Measurements from ENCODE around the gene LMTK2. TPM values are rescaled to one million over a fixed set of nuclear protein-coding genes. Genes with fewer than 3 reads are reported as not detected.

Gene LMTK2
- total and polyA plus RNA-seq, 2 experiments from 2014 or later, result 6.1 to 30.8 TPM

DNA sequence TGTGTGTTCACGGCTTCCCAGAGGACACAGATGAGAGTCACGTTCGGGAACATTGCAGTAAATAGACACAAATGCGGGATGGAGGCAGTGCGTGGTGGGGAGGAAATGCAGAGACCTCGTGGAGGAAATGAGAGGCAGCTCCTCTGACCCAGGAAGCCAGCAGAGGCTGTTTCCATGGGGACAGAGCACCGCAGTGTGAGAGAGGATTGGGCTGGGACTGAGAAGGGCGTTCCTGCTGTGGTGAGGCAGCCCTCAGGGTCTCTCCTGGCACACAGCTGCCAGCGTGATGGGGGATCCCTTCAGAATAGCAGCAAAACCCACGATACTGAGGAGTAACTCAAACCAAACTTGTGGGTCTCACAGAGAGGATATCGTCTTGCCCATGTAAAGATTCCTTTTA lies 82.9 kb downstream of the LMTK2 start:
- H3K79me2 ChIP-seq (replicated peaks; ENCODE audit: insufficient read depth), result no peaks in the 10 kb centered on the region
- Mint-ChIP-seq H3K27ac (no peak overlapping the region), H3K4me1 (no peaks in the 10 kb centered on the region), H3K9me3 (no peaks in the 10 kb centered on the region), H3K4me3 (no peak overlapping the region), H3K27me3 (ENCODE audit: insufficient read depth, low read depth, poor library complexity) (peaks cover 2% of the 10 kb centered on the region), H3K36me3 (ENCODE audit: low read depth) (peaks cover 38% of the 10 kb centered on the region)
- H2AFZ ChIP-seq, result no peak overlapping the region
- ATAC-seq, result no peak
- TF ChIP-seq, protein P1, sequence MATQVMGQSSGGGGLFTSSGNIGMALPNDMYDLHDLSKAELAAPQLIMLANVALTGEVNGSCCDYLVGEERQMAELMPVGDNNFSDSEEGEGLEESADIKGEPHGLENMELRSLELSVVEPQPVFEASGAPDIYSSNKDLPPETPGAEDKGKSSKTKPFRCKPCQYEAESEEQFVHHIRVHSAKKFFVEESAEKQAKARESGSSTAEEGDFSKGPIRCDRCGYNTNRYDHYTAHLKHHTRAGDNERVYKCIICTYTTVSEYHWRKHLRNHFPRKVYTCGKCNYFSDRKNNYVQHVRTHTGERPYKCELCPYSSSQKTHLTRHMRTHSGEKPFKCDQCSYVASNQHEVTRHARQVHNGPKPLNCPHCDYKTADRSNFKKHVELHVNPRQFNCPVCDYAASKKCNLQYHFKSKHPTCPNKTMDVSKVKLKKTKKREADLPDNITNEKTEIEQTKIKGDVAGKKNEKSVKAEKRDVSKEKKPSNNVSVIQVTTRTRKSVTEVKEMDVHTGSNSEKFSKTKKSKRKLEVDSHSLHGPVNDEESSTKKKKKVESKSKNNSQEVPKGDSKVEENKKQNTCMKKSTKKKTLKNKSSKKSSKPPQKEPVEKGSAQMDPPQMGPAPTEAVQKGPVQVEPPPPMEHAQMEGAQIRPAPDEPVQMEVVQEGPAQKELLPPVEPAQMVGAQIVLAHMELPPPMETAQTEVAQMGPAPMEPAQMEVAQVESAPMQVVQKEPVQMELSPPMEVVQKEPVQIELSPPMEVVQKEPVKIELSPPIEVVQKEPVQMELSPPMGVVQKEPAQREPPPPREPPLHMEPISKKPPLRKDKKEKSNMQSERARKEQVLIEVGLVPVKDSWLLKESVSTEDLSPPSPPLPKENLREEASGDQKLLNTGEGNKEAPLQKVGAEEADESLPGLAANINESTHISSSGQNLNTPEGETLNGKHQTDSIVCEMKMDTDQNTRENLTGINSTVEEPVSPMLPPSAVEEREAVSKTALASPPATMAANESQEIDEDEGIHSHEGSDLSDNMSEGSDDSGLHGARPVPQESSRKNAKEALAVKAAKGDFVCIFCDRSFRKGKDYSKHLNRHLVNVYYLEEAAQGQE (IDR thresholded peaks at IDR 0.05; ENCODE audit: unreplicated experiment), result no peak
- TF ChIP-seq JUNB (IDR thresholded peaks at IDR 0.05; ENCODE audit: unreplicated experiment) (no peak), EZH2 (IDR thresholded peaks at IDR 0.05; ENCODE audit: low read depth, unreplicated experiment) (no peak), ZNF331 (CRISPR knock-in tag; IDR thresholded peaks at IDR 0.05; ENCODE audit: low read depth) (no peak), CREB1 (CRISPR knock-in tag; IDR thresholded peaks at IDR 0.05; ENCODE audit: low read depth) (no peak), NANOG (IDR thresholded peaks at IDR 0.05; ENCODE audit: borderline replicate concordance) (no peak), POLR2AphosphoS5 (IDR thresholded peaks at IDR 0.05; ENCODE audit: low read depth) (no peak), STAT1 (IDR thresholded peaks at IDR 0.05; ENCODE audit: unreplicated experiment) (no peak), ZNF114 (CRISPR knock-in tag; IDR thresholded peaks at IDR 0.05) (no peak), EZH2phosphoT487 (IDR thresholded peaks at IDR 0.05; ENCODE audit: unreplicated experiment) (no peak)
- TF ChIP-seq, protein P2, sequence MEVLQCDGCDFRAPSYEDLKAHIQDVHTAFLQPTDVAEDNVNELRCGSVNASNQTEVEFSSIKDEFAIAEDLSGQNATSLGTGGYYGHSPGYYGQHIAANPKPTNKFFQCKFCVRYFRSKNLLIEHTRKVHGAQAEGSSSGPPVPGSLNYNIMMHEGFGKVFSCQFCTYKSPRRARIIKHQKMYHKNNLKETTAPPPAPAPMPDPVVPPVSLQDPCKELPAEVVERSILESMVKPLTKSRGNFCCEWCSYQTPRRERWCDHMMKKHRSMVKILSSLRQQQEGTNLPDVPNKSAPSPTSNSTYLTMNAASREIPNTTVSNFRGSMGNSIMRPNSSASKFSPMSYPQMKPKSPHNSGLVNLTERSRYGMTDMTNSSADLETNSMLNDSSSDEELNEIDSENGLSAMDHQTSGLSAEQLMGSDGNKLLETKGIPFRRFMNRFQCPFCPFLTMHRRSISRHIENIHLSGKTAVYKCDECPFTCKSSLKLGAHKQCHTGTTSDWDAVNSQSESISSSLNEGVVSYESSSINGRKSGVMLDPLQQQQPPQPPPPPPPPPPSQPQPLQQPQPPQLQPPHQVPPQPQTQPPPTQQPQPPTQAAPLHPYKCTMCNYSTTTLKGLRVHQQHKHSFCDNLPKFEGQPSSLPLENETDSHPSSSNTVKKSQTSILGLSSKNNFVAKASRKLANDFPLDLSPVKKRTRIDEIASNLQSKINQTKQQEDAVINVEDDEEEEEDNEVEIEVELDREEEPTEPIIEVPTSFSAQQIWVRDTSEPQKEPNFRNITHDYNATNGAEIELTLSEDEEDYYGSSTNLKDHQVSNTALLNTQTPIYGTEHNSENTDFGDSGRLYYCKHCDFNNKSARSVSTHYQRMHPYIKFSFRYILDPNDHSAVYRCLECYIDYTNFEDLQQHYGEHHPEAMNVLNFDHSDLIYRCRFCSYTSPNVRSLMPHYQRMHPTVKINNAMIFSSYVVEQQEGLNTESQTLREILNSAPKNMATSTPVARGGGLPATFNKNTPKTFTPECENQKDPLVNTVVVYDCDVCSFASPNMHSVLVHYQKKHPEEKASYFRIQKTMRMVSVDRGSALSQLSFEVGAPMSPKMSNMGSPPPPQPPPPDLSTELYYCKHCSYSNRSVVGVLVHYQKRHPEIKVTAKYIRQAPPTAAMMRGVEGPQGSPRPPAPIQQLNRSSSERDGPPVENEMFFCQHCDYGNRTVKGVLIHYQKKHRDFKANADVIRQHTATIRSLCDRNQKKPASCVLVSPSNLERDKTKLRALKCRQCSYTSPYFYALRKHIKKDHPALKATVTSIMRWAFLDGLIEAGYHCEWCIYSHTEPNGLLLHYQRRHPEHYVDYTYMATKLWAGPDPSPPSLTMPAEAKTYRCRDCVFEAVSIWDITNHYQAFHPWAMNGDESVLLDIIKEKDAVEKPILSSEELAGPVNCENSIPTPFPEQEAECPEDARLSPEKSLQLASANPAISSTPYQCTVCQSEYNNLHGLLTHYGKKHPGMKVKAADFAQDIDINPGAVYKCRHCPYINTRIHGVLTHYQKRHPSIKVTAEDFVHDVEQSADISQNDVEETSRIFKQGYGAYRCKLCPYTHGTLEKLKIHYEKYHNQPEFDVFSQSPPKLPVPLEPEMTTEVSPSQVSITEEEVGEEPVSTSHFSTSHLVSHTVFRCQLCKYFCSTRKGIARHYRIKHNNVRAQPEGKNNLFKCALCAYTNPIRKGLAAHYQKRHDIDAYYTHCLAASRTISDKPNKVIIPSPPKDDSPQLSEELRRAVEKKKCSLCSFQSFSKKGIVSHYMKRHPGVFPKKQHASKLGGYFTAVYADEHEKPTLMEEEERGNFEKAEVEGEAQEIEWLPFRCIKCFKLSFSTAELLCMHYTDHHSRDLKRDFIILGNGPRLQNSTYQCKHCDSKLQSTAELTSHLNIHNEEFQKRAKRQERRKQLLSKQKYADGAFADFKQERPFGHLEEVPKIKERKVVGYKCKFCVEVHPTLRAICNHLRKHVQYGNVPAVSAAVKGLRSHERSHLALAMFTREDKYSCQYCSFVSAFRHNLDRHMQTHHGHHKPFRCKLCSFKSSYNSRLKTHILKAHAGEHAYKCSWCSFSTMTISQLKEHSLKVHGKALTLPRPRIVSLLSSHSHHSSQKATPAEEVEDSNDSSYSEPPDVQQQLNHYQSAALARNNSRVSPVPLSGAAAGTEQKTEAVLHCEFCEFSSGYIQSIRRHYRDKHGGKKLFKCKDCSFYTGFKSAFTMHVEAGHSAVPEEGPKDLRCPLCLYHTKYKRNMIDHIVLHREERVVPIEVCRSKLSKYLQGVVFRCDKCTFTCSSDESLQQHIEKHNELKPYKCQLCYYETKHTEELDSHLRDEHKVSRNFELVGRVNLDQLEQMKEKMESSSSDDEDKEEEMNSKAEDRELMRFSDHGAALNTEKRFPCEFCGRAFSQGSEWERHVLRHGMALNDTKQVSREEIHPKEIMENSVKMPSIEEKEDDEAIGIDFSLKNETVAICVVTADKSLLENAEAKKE (CRISPR knock-in tag; IDR thresholded peaks at IDR 0.05), result no peak
- TF ChIP-seq, protein P3, sequence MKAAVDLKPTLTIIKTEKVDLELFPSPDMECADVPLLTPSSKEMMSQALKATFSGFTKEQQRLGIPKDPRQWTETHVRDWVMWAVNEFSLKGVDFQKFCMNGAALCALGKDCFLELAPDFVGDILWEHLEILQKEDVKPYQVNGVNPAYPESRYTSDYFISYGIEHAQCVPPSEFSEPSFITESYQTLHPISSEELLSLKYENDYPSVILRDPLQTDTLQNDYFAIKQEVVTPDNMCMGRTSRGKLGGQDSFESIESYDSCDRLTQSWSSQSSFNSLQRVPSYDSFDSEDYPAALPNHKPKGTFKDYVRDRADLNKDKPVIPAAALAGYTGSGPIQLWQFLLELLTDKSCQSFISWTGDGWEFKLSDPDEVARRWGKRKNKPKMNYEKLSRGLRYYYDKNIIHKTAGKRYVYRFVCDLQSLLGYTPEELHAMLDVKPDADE (IDR thresholded peaks at IDR 0.05), result no peak
- TF ChIP-seq, protein P4, sequence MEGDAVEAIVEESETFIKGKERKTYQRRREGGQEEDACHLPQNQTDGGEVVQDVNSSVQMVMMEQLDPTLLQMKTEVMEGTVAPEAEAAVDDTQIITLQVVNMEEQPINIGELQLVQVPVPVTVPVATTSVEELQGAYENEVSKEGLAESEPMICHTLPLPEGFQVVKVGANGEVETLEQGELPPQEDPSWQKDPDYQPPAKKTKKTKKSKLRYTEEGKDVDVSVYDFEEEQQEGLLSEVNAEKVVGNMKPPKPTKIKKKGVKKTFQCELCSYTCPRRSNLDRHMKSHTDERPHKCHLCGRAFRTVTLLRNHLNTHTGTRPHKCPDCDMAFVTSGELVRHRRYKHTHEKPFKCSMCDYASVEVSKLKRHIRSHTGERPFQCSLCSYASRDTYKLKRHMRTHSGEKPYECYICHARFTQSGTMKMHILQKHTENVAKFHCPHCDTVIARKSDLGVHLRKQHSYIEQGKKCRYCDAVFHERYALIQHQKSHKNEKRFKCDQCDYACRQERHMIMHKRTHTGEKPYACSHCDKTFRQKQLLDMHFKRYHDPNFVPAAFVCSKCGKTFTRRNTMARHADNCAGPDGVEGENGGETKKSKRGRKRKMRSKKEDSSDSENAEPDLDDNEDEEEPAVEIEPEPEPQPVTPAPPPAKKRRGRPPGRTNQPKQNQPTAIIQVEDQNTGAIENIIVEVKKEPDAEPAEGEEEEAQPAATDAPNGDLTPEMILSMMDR (conservative IDR thresholded peaks at IDR 0.05; ENCODE audit: low read depth in 2 of 2), result no peak
- no peaks in the 10 kb centered on the region for H3K27me3 ChIP-seq (ENCODE audit: insufficient read depth)
- H4K20me1 ChIP-seq (replicated peaks; ENCODE audit: insufficient read depth), result no peaks in the 10 kb centered on the region
- peaks cover 5% of the 10 kb centered on the region for H3K36me3 ChIP-seq (ENCODE audit: insufficient read depth)
- no peak overlapping the region for H3K4me3 ChIP-seq
- H3K9me2 ChIP-seq (ENCODE audit: insufficient read depth), result no peaks in the 10 kb centered on the region
- H3K4me2 ChIP-seq, result no peak overlapping the region
- no peak overlapping the region for H3K27ac ChIP-seq (ENCODE audit: low read depth)
- no peaks in the 10 kb centered on the region for H3F3A ChIP-seq (replicated peaks; ENCODE audit: low read depth)
- H3K4me1 ChIP-seq (ENCODE audit: insufficient read depth), result no peaks in the 10 kb centered on the region
- DNase-seq (ENCODE audit: low spot score), result no peak
